Astrocyte (in vitro differentiated cells and primary cell): ENCODE data around the gene TBX21. TPM values are rescaled to one million over a fixed set of nuclear protein-coding genes. Genes with fewer than 3 reads are reported as not detected.
"Not testable (repeated sequence)": the region's sequence is repeated elsewhere in the genome, so short reads cannot be mapped to it uniquely, and the experiment has no call there.

Experiments
- DNase-seq: peaks from one replicate; pipeline ENCODE4 v3.0.0-alpha.2; 2010; ENCODE audit warnings: low read depth
- FAIRE-seq: peaks from 2 replicates; lab custom pipeline; 2011; peaks lifted over from hg19 to GRCh38; lab: Jason Lieb, UNC
- H2AFZ ChIP-seq: 2 replicates; pipeline ENCODE4 v1.6.0; 2012; ENCODE audit warnings: low read depth, low read length, inconsistent platforms
- H3K27ac ChIP-seq: 2 replicates; pipeline ENCODE4 v1.5.1; 2011; ENCODE audit warnings: low read depth, low read length, inconsistent platforms
- H3K27me3 ChIP-seq: 2 replicates; pipeline ENCODE4 v1.6.0; 2011; ENCODE audit warnings: low read length, inconsistent platforms; ENCODE audit not compliant: insufficient read depth
- H3K36me3 ChIP-seq: 2 replicates; pipeline ENCODE4 v1.5.1; 2011; ENCODE audit warnings: low read length, inconsistent platforms; ENCODE audit not compliant: insufficient read depth
- H3K4me1 ChIP-seq: 2 replicates; pipeline ENCODE4 v1.5.1; 2011; ENCODE audit warnings: low read length, inconsistent platforms; ENCODE audit not compliant: insufficient read depth
- H3K4me2 ChIP-seq: 2 replicates; pipeline ENCODE4 v1.6.0; 2012; ENCODE audit warnings: low read length, inconsistent platforms
- H3K4me3 ChIP-seq: 2 replicates; pipeline ENCODE4 v1.5.1; 2011; ENCODE audit warnings: low read depth, mild to moderate bottlenecking, low read length, inconsistent platforms; ENCODE audit not compliant: insufficient read depth
- H3K79me2 ChIP-seq: 2 replicates; pipeline ENCODE4 v1.6.0; 2012; ENCODE audit warnings: mild to moderate bottlenecking, low read length, inconsistent platforms; ENCODE audit not compliant: insufficient read depth
- H3K9ac ChIP-seq: 2 replicates; pipeline ENCODE4 v1.6.0; 2012; ENCODE audit warnings: mild to moderate bottlenecking, low read length, inconsistent platforms
- H3K9me3 ChIP-seq: 2 replicates; pipeline ENCODE4 v1.5.1; 2012; ENCODE audit warnings: low read depth, mild to moderate bottlenecking, low read length, inconsistent platforms; ENCODE audit not compliant: insufficient read depth
- H4K20me1 ChIP-seq: 2 replicates; pipeline ENCODE4 v1.6.0; 2012; ENCODE audit warnings: low read length, inconsistent platforms; ENCODE audit not compliant: insufficient read depth
- H3K27ac Mint-ChIP-seq: one replicate; pipeline ENCODE4 v1.8.0; 2021; ENCODE audit warnings: mild to moderate bottlenecking, mixed read lengths; ENCODE audit not compliant: unreplicated experiment
- H3K27me3 Mint-ChIP-seq: one replicate; pipeline ENCODE4 v1.8.0; 2021; ENCODE audit warnings: low read depth, mixed read lengths; ENCODE audit not compliant: unreplicated experiment
- H3K36me3 Mint-ChIP-seq: one replicate; pipeline ENCODE4 v1.8.0; 2021; ENCODE audit warnings: low read depth, mixed read lengths; ENCODE audit not compliant: unreplicated experiment
- H3K4me1 Mint-ChIP-seq: one replicate; pipeline ENCODE4 v1.8.0; 2021; ENCODE audit warnings: low read depth, mixed read lengths; ENCODE audit not compliant: unreplicated experiment
- H3K4me3 Mint-ChIP-seq: one replicate; pipeline ENCODE4 v1.8.0; 2021; ENCODE audit warnings: mild to moderate bottlenecking, moderate library complexity, mixed read lengths; ENCODE audit not compliant: unreplicated experiment
- H3K9me3 Mint-ChIP-seq: one replicate; pipeline ENCODE4 v1.8.0; 2021; ENCODE audit warnings: mild to moderate bottlenecking, mixed read lengths; ENCODE audit not compliant: unreplicated experiment
- CTCF ChIP-seq: IDR thresholded peaks from 2 replicates; pipeline ENCODE4 v1.5.1; 2011; ENCODE audit warnings: low read depth, mild to moderate bottlenecking, inconsistent platforms, low read length, moderate library complexity; ENCODE audit not compliant: insufficient read depth
- EZH2 ChIP-seq: IDR thresholded peaks from 2 replicates; pipeline ENCODE4 v1.6.1; 2012; ENCODE audit warnings: mild to moderate bottlenecking, low read length, inconsistent platforms; ENCODE audit not compliant: insufficient read depth
- total RNA-seq: library from RNA; stranded (reverse); gene quantifications from 2 replicates; pipeline ENCODE4 v1.2.1, GENCODE V29; 2021

The TBX21 gene
- total RNA-seq, 1 donor from 2014 or later: not detected

- no peak overlapping the region for H3K27ac Mint-ChIP-seq
- Histone ChIP-seq H3K9ac (no peak overlapping the region), H2AFZ (no peak overlapping the region), H3K4me2 (no peak overlapping the region), H3K36me3 (no peaks in the 10 kb centered on the region), H3K9me3 (peaks cover 4% of the 10 kb centered on the region), H4K20me1 (no peaks in the 10 kb centered on the region), H3K27ac (no peak overlapping the region), H3K4me1 (no peaks in the 10 kb centered on the region), H3K27me3 (peaks cover 7% of the 10 kb centered on the region), H3K4me3 (no peak overlapping the region), H3K79me2 (no peaks in the 10 kb centered on the region)
- DNase-seq (no peak), FAIRE-seq (no peak)
- H3K4me1 Mint-ChIP-seq: no peaks in the 10 kb centered on the region
- H3K4me3 Mint-ChIP-seq: no peak overlapping the region
- H3K27me3 Mint-ChIP-seq: peaks cover 32% of the 10 kb centered on the region
- no peak for TF ChIP-seq EZH2
- TF ChIP-seq CTCF: no peak
- peaks cover 17% of the 10 kb centered on the region for H3K9me3 Mint-ChIP-seq
- peaks cover 2% of the 10 kb centered on the region for H3K36me3 Mint-ChIP-seq
Observed at GRCh38 chr17:47763913-47764582, 31.0 kb downstream of the TBX21 start.

GRCh38 chr17:47773649-47774048 is 40.6 kb downstream of the TBX21 start:
- H3K4me2 ChIP-seq, H3K36me3 Mint-ChIP-seq, H3K9me3 ChIP-seq, H3K79me2 ChIP-seq, H3K36me3 ChIP-seq, H3K4me3 ChIP-seq, H3K4me1 ChIP-seq, H2AFZ ChIP-seq, H3K9ac ChIP-seq, H4K20me1 ChIP-seq, DNase-seq, H3K4me1 Mint-ChIP-seq, FAIRE-seq, H3K4me3 Mint-ChIP-seq, H3K27ac ChIP-seq, H3K27ac Mint-ChIP-seq: not testable (repeated sequence)
- Mint-ChIP-seq H3K27me3 (peaks cover 50% of the 10 kb centered on the region), H3K9me3 (peaks cover 18% of the 10 kb centered on the region)
- H3K27me3 ChIP-seq: peaks cover 29% of the 10 kb centered on the region

- no peak overlapping the region for H3K4me3 Mint-ChIP-seq
- H3K27ac Mint-ChIP-seq: no peak overlapping the region
- DNase-seq (no peak), FAIRE-seq (no peak)
- no peaks in the 10 kb centered on the region for H4K20me1 ChIP-seq
- no peaks in the 10 kb centered on the region for H3K79me2 ChIP-seq
- no peak overlapping the region for H3K27ac ChIP-seq
- H3K4me2 ChIP-seq: no peak overlapping the region
- H3K4me3 ChIP-seq: no peak overlapping the region
- no peak overlapping the region for H2AFZ ChIP-seq
- H3K27me3 ChIP-seq: peaks cover 32% of the 10 kb centered on the region
- H3K36me3 Mint-ChIP-seq: no peaks in the 10 kb centered on the region
- no peaks in the 10 kb centered on the region for H3K4me1 ChIP-seq
- no peaks in the 10 kb centered on the region for H3K36me3 ChIP-seq
- no peaks in the 10 kb centered on the region for H3K9me3 ChIP-seq
- TF ChIP-seq CTCF (no peak), EZH2 (no peak)
- peaks cover 54% of the 10 kb centered on the region for H3K27me3 Mint-ChIP-seq
- H3K9ac ChIP-seq: no peak overlapping the region
- no peaks in the 10 kb centered on the region for H3K4me1 Mint-ChIP-seq
- H3K9me3 Mint-ChIP-seq: peaks cover 13% of the 10 kb centered on the region
Observed at GRCh38 chr17:47774331-47774730, 41.3 kb downstream of the TBX21 start.
